ENCODE results near the gene CISD3. TPM values are rescaled to one million over a fixed set of nuclear protein-coding genes. Genes with fewer than 3 reads are reported as not detected.

CISD3 gene
- total RNA-seq, 1 experiment from 2014 or later: 101 TPM

- CTCF ChIA-PET: interaction anchor here (1.5 kb wide), 1 partner anchor 14 kb away, joined by 3 read pairs; no protein-coding TSS in a partner anchor
- no TSS peak for BruUV-seq (replicated peaks)
- peaks cover 82% of the 10 kb centered on the region for H3K36me3 Mint-ChIP-seq (ENCODE audit: insufficient read depth, unreplicated experiment)
- intact Hi-C loops (cut with micrococcal nuclease; ENCODE audit: unreplicated experiment): no loop called here
- DNase-seq: no peak
- no peak overlapping the region for H3K4me3 Mint-ChIP-seq (ENCODE audit: low read depth, unreplicated experiment)
- H3K27ac Mint-ChIP-seq (ENCODE audit: unreplicated experiment): no peak overlapping the region
- H3K9me3 Mint-ChIP-seq (ENCODE audit: low read depth, unreplicated experiment): no peaks in the 10 kb centered on the region
- no peak for TF ChIP-seq CTCF (IDR thresholded peaks at IDR 0.05; ENCODE audit: unreplicated experiment)
- no peaks in the 10 kb centered on the region for H3K27me3 Mint-ChIP-seq (ENCODE audit: unreplicated experiment)
- no peaks in the 10 kb centered on the region for H3K4me1 Mint-ChIP-seq (ENCODE audit: low read depth, unreplicated experiment)
Observed at GRCh38 chr17:38773258-38773657, 43.1 kb downstream of the CISD3 start.

- no peak for DNase-seq
- no peaks in the 10 kb centered on the region for H3K9me3 Mint-ChIP-seq (ENCODE audit: low read depth, unreplicated experiment)
- no peak overlapping the region for H3K4me3 Mint-ChIP-seq (ENCODE audit: low read depth, unreplicated experiment)
- CTCF ChIA-PET: interaction anchor here (0.6 to 0.7 kb wide), 2 partner anchors 43 to 678 kb away, joined by 3 to 4 read pairs; no protein-coding TSS in a partner anchor
- no peak for TF ChIP-seq CTCF (IDR thresholded peaks at IDR 0.05; ENCODE audit: unreplicated experiment)
- H3K4me1 Mint-ChIP-seq (ENCODE audit: low read depth, unreplicated experiment): no peaks in the 10 kb centered on the region
- BruUV-seq (replicated peaks): no TSS peak
- intact Hi-C loops (cut with micrococcal nuclease; ENCODE audit: unreplicated experiment): no loop called here
- no peaks in the 10 kb centered on the region for H3K27me3 Mint-ChIP-seq (ENCODE audit: unreplicated experiment)
- H3K27ac Mint-ChIP-seq (ENCODE audit: unreplicated experiment): no peak overlapping the region
- peaks cover 59% of the 10 kb centered on the region for H3K36me3 Mint-ChIP-seq (ENCODE audit: insufficient read depth, unreplicated experiment)
Observed at GRCh38 chr17:38777641-38778250, 47.6 kb downstream of the CISD3 start.

- intact Hi-C loops (cut with micrococcal nuclease; ENCODE audit: unreplicated experiment): no loop called here
- Mint-ChIP-seq H3K27me3 (ENCODE audit: unreplicated experiment) (no peaks in the 10 kb centered on the region), H3K9me3 (ENCODE audit: low read depth, unreplicated experiment) (no peaks in the 10 kb centered on the region), H3K36me3 (ENCODE audit: insufficient read depth, unreplicated experiment) (peaks cover 53% of the 10 kb centered on the region), H3K4me3 (ENCODE audit: low read depth, unreplicated experiment) (no peak overlapping the region), H3K4me1 (ENCODE audit: low read depth, unreplicated experiment) (no peaks in the 10 kb centered on the region), H3K27ac (ENCODE audit: unreplicated experiment) (no peak overlapping the region)
- TF ChIP-seq CTCF (IDR thresholded peaks at IDR 0.05; ENCODE audit: unreplicated experiment): no peak
- no peak for DNase-seq
- CTCF ChIA-PET: interaction anchor here (1.1 kb wide), 1 partner anchor 12 kb away, joined by 3 read pairs; no protein-coding TSS in a partner anchor
- no TSS peak for BruUV-seq (replicated peaks)
Observed at GRCh38 chr17:38779965-38780752, 50.0 kb downstream of the CISD3 start.

- no peaks in the 10 kb centered on the region for H3K4me1 Mint-ChIP-seq (ENCODE audit: low read depth, unreplicated experiment)
- no TSS peak for BruUV-seq (replicated peaks)
- intact Hi-C loops (cut with micrococcal nuclease; ENCODE audit: unreplicated experiment): no loop called here
- no peak for TF ChIP-seq CTCF (IDR thresholded peaks at IDR 0.05; ENCODE audit: unreplicated experiment)
- peaks cover 34% of the 10 kb centered on the region for H3K36me3 Mint-ChIP-seq (ENCODE audit: insufficient read depth, unreplicated experiment)
- no peak overlapping the region for H3K4me3 Mint-ChIP-seq (ENCODE audit: low read depth, unreplicated experiment)
- CTCF ChIA-PET: interaction anchor here (0.6 kb wide), 3 partner anchors 22 to 1152 kb away, joined by 3 read pairs; no protein-coding TSS in a partner anchor
- no peak overlapping the region for H3K27ac Mint-ChIP-seq (ENCODE audit: unreplicated experiment)
- H3K27me3 Mint-ChIP-seq (ENCODE audit: unreplicated experiment): no peaks in the 10 kb centered on the region
- no peaks in the 10 kb centered on the region for H3K9me3 Mint-ChIP-seq (ENCODE audit: low read depth, unreplicated experiment)
- DNase-seq: no peak
Observed at GRCh38 chr17:38783227-38783626, 53.1 kb downstream of the CISD3 start.

Small RNA genes within 50 kb of the gene (microRNA-seq; reads per million reads assigned to microRNA genes)
- gene MIR4726 (13.0 reads per million, percentile 37 among the genes with 10 or more reads in this experiment), gene MIR4734 (2.8 reads per million)

Other genes starting within 250 kb of the CISD3 start
- gene SRCIN1, start 124.4 kb upstream of the CISD3 start, total RNA-seq (2022): 46.6 and 46.7 TPM in 2 replicates
- 15.3 and 20.9 TPM in 2 replicates for gene EPOP, start 55.4 kb upstream of the CISD3 start, total RNA-seq (2022)
- 463 and 498 TPM in 2 replicates for gene MLLT6, start 25.1 kb upstream of the CISD3 start, total RNA-seq (2022)
- gene PCGF2, start 18.0 kb downstream of the CISD3 start, total RNA-seq (2022): 196 and 205 TPM in 2 replicates
- 893 and 935 TPM in 2 replicates for gene PSMB3, start 22.4 kb downstream of the CISD3 start, total RNA-seq (2022)
- gene PIP4K2B, start 69.2 kb downstream of the CISD3 start, total RNA-seq (2022): 101 and 120 TPM in 2 replicates
- gene CWC25, start 95.0 kb downstream of the CISD3 start, total RNA-seq (2022): 77.8 and 78.9 TPM in 2 replicates
- gene RPL23, start 123.4 kb downstream of the CISD3 start, total RNA-seq (2022): 3,443 and 3,829 TPM in 2 replicates
- 479 and 558 TPM in 2 replicates for gene LASP1, start 139.7 kb downstream of the CISD3 start, total RNA-seq (2022)
- gene FBXO47, start 237.1 kb downstream of the CISD3 start, total RNA-seq (2022): not detected in 2 replicates

All from Calu3 (cell line).